Breast epithelium (tissue), 3 donors: ENCODE data around the gene CD80.

ENCODE experiments used
- POLR2A ChIP-seq: fragments of 450-650 bp; IDR thresholded peaks from one replicate; pipeline ENCODE4 v1.6.1; 2016; ENCODE audit warnings: antibody characterized with exemption, mild to moderate bottlenecking, moderate library complexity
- TF ChIP-seq, protein P1 (sequence below), 3 donors: fragments of 450-650 bp; IDR thresholded peaks; one replicate each; pipeline ENCODE4 v1.5.1; 2016 to 2017; ENCODE audit warnings: antibody characterized with exemption in 3 of 3, mild to moderate bottlenecking in 3 of 3, moderate library complexity in 3 of 3

DNA sequence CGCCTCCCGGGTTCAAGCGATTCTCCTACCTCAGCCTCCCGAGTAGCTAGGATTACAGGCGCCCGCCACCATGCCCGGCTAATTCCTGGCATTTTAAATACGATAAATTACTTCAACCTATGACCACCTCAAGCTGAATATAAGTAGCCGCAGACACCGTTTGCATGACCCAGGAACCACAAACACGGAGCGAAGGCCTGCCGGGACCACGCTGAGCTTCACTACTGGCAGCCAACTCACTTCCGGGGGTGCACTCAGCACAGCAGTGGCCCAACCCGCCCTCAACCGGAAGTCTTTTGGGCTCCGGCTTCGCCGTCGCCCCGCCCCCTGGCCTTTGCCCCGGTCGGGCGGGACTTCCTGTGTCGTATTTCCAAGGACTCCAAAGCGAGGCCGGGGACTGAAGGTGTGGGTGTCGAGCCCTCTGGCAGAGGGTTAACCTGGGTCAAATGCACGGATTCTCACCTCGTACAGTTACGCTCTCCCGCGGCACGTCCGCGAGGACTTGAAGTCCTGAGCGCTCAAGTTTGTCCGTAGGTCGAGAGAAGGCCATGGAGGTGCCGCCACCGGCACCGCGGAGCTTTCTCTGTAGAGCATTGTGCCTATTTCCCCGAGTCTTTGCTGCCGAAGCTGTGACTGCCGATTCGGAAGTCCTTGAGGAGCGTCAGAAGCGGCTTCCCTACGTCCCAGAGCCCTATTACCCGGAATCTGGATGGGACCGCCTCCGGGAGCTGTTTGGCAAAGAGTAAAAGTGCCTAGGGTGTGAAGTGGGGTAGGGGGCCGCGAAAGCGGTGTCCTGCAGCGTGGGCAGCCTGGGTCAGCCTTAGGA lies 61.0 kb downstream of the CD80 start, which contains the start of gene TIMMDC1:
- TF ChIP-seq, protein P1, sequence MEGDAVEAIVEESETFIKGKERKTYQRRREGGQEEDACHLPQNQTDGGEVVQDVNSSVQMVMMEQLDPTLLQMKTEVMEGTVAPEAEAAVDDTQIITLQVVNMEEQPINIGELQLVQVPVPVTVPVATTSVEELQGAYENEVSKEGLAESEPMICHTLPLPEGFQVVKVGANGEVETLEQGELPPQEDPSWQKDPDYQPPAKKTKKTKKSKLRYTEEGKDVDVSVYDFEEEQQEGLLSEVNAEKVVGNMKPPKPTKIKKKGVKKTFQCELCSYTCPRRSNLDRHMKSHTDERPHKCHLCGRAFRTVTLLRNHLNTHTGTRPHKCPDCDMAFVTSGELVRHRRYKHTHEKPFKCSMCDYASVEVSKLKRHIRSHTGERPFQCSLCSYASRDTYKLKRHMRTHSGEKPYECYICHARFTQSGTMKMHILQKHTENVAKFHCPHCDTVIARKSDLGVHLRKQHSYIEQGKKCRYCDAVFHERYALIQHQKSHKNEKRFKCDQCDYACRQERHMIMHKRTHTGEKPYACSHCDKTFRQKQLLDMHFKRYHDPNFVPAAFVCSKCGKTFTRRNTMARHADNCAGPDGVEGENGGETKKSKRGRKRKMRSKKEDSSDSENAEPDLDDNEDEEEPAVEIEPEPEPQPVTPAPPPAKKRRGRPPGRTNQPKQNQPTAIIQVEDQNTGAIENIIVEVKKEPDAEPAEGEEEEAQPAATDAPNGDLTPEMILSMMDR (IDR thresholded peaks at IDR 0.05), result no peak
- no peak for TF ChIP-seq POLR2A
